ENCODE data around the gene GK. TPM values are rescaled to one million over a fixed set of nuclear protein-coding genes. Genes with fewer than 3 reads are reported as not detected.
A peak's percentile ranks its signal among the peaks of the same experiment; 100 is the strongest.

Gene GK
- total and polyA plus RNA-seq, 2 donors (not counting 1 experiment from before 2014, with no cell fraction given) = 4.8 to 10.2 TPM

- H4K20me1 ChIP-seq (ENCODE audit: control insufficient read depth, insufficient read depth, low read length, poor library complexity, severe bottlenecking) = no peaks in the 10 kb centered on the region
- Mint-ChIP-seq H3K27ac (peak overlapping the region; percentile 56), H3K4me1 (peaks cover 35% of the 10 kb centered on the region), H3K9me3 (ENCODE audit: insufficient read depth) (no peaks in the 10 kb centered on the region), H3K27me3 (no peaks in the 10 kb centered on the region), H3K4me3 (peak overlapping the region; percentile 57)
- H3K9me3 ChIP-seq (ENCODE audit: control extremely low read depth in 1 of 3, control insufficient read depth in 2 of 3, insufficient read depth in 1 of 3, low read length in 2 of 3) = no peaks in the 10 kb centered on the region
- peaks cover 8 to 9% of the 10 kb centered on the region in 2 donors for H3K4me1 ChIP-seq (ENCODE audit: control insufficient read depth in 2 of 2, insufficient read depth in 2 of 2, low read length in 2 of 2)
- ChIA-PET POLR2A (no interaction called here), CTCF (no interaction called here)
- H3K9ac ChIP-seq (ENCODE audit: low read length) = no peak overlapping the region
- ATAC-seq (ENCODE audit: low read depth) (no peak), DNase-seq (no peak)
- peak overlapping the region; percentile 4 for H3K4me2 ChIP-seq (replicated peaks; ENCODE audit: low read depth, low read length, poor library complexity, severe bottlenecking)
- H3K79me2 ChIP-seq (ENCODE audit: control insufficient read depth, insufficient read depth, low read length) = no peaks in the 10 kb centered on the region
- peak overlapping the region in 1 of 5 experiments; percentile 8 for H3K4me3 ChIP-seq (ENCODE audit: control extremely low read depth in 1 of 5, extremely low read depth in 1 of 5, insufficient read depth in 1 of 5, low read depth in 2 of 5, low read length in 4 of 5)
- no peak for TF ChIP-seq EZH2 (IDR thresholded peaks at IDR 0.05; ENCODE audit: borderline replicate concordance, insufficient read depth, low read depth, low read length, poor library complexity, severe bottlenecking)
- TF ChIP-seq, protein P1, sequence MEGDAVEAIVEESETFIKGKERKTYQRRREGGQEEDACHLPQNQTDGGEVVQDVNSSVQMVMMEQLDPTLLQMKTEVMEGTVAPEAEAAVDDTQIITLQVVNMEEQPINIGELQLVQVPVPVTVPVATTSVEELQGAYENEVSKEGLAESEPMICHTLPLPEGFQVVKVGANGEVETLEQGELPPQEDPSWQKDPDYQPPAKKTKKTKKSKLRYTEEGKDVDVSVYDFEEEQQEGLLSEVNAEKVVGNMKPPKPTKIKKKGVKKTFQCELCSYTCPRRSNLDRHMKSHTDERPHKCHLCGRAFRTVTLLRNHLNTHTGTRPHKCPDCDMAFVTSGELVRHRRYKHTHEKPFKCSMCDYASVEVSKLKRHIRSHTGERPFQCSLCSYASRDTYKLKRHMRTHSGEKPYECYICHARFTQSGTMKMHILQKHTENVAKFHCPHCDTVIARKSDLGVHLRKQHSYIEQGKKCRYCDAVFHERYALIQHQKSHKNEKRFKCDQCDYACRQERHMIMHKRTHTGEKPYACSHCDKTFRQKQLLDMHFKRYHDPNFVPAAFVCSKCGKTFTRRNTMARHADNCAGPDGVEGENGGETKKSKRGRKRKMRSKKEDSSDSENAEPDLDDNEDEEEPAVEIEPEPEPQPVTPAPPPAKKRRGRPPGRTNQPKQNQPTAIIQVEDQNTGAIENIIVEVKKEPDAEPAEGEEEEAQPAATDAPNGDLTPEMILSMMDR (IDR thresholded peaks at IDR 0.05) = no peak
- H3K27ac ChIP-seq (ENCODE audit: low read length in 2 of 2) = peak overlapping the region in 1 of 2 donors; percentile 23
- no peaks in the 10 kb centered on the region for H3K27me3 ChIP-seq (replicated peaks in 1 of 4; ENCODE audit: control extremely low read depth in 1 of 4, control insufficient read depth in 3 of 4, insufficient read depth in 4 of 4, low read length in 3 of 4)
- no CpG with 5 or more reads among the region's 2 CpGs for WGBS (ENCODE audit: insufficient coverage)
- peak overlapping the region; percentile 25 for H2AFZ ChIP-seq (ENCODE audit: insufficient read depth, low read depth, low read length, poor library complexity, severe bottlenecking)
- intact Hi-C loops (cut with micrococcal nuclease) = loop anchor here (10.0 kb wide), 1 partner anchor 60 kb away; no protein-coding TSS in a partner anchor
- H3K36me3 ChIP-seq (replicated peaks in 1 of 2; ENCODE audit: control extremely low read depth in 1 of 2, control insufficient read depth in 1 of 2, extremely low read depth in 1 of 2, insufficient read depth in 2 of 2, low read length in 1 of 2) = no peaks in the 10 kb centered on the region
Measured at GRCh38 chrX:30654989-30655607, 1.9 kb downstream of the GK start.

DNA sequence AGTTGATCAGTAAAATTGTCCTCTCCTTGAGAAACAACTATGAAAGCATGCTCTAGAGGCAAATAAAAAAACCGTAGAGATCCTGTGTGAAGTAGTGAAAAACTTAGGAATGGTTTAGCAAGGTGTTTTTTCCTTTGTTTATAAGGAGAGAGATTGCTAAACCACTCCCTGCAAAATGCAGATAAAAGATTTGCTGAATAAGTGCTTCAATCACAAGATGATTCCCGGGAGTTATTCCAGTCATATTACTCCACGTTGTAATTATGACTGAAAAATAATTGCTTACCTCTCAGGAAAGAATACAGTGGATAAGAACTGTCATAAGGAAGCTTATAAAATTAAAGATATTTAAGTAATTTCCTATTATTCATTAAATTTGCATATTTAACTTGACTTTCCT is 2.8 kb downstream of the GK start:
- ChIA-PET POLR2A (no interaction called here), CTCF (no interaction called here)
- Histone ChIP-seq H3K9me3 (ENCODE audit: control extremely low read depth in 1 of 3, control insufficient read depth in 2 of 3, insufficient read depth in 1 of 3, low read length in 2 of 3) (no peaks in the 10 kb centered on the region), H3K27me3 (replicated peaks in 1 of 4; ENCODE audit: control extremely low read depth in 1 of 4, control insufficient read depth in 3 of 4, insufficient read depth in 4 of 4, low read length in 3 of 4) (no peaks in the 10 kb centered on the region), H3K4me2 (replicated peaks; ENCODE audit: low read depth, low read length, poor library complexity, severe bottlenecking) (no peak overlapping the region), H3K9ac (ENCODE audit: low read length) (no peak overlapping the region), H3K36me3 (replicated peaks in 1 of 2; ENCODE audit: control extremely low read depth in 1 of 2, control insufficient read depth in 1 of 2, extremely low read depth in 1 of 2, insufficient read depth in 2 of 2, low read length in 1 of 2) (no peaks in the 10 kb centered on the region), H3K4me3 (ENCODE audit: control extremely low read depth in 1 of 5, extremely low read depth in 1 of 5, insufficient read depth in 1 of 5, low read depth in 2 of 5, low read length in 4 of 5) (no peak overlapping the region), H3K27ac (ENCODE audit: low read length in 2 of 2) (no peak overlapping the region), H2AFZ (ENCODE audit: insufficient read depth, low read depth, low read length, poor library complexity, severe bottlenecking) (no peak overlapping the region), H3K4me1 (ENCODE audit: control insufficient read depth in 2 of 2, insufficient read depth in 2 of 2, low read length in 2 of 2) (peaks cover 8 to 9% of the 10 kb centered on the region in 2 donors), H4K20me1 (ENCODE audit: control insufficient read depth, insufficient read depth, low read length, poor library complexity, severe bottlenecking) (no peaks in the 10 kb centered on the region), H3K79me2 (ENCODE audit: control insufficient read depth, insufficient read depth, low read length) (no peaks in the 10 kb centered on the region)
- H3K27me3 Mint-ChIP-seq = no peaks in the 10 kb centered on the region
- peaks cover 34% of the 10 kb centered on the region for H3K4me1 Mint-ChIP-seq
- DNase-seq = no peak
- no peak for TF ChIP-seq EZH2 (IDR thresholded peaks at IDR 0.05; ENCODE audit: borderline replicate concordance, insufficient read depth, low read depth, low read length, poor library complexity, severe bottlenecking)
- TF ChIP-seq, protein P1 (IDR thresholded peaks at IDR 0.05) = no peak
- H3K9me3 Mint-ChIP-seq (ENCODE audit: insufficient read depth) = no peaks in the 10 kb centered on the region
- H3K27ac Mint-ChIP-seq = no peak overlapping the region
- intact Hi-C loops (cut with micrococcal nuclease) = loop anchor here (10.0 kb wide), 1 partner anchor 59 kb away; no protein-coding TSS in a partner anchor
- WGBS (ENCODE audit: insufficient coverage) = no CpG with 5 or more reads among the region's 3 CpGs
- ATAC-seq (ENCODE audit: low read depth) = no peak
- H3K4me3 Mint-ChIP-seq = no peak overlapping the region

All from B cell (primary cell).